ENCODE results near the gene TBC1D9B.

The TBC1D9B gene

GRCh38 chr5:179879003-179879689 is 28.6 kb downstream of the TBC1D9B start:
- no peaks in the 10 kb centered on the region for H3K79me2 ChIP-seq
- H3K4me3 ChIP-seq (ENCODE audit: low read depth, low read length): no peak overlapping the region
- H3K9ac ChIP-seq: no peak overlapping the region
- no peak overlapping the region for H3K4me2 ChIP-seq (ENCODE audit: low read length)
- no peaks in the 10 kb centered on the region for H3K4me1 ChIP-seq
- H3K9me3 ChIP-seq (ENCODE audit: control insufficient read depth, low read length): peaks cover 4% of the 10 kb centered on the region
- no peak overlapping the region for H3K27ac ChIP-seq
- no peak overlapping the region for H2AFZ ChIP-seq
- H3K27me3 ChIP-seq (ENCODE audit: control insufficient read depth, insufficient read depth, low read length): no peaks in the 10 kb centered on the region
- no peaks in the 10 kb centered on the region for H3K36me3 ChIP-seq (ENCODE audit: control insufficient read depth, insufficient read depth, low read length)
- no peak for TF ChIP-seq CTCF (IDR thresholded peaks at IDR 0.05)

- Histone ChIP-seq H3K4me2 (ENCODE audit: low read length) (no peak overlapping the region), H3K4me3 (ENCODE audit: low read depth, low read length) (no peak overlapping the region), H3K79me2 (no peaks in the 10 kb centered on the region), H3K27me3 (ENCODE audit: control insufficient read depth, insufficient read depth, low read length) (no peaks in the 10 kb centered on the region), H3K9ac (no peak overlapping the region), H3K9me3 (ENCODE audit: control insufficient read depth, low read length) (peaks cover 4% of the 10 kb centered on the region), H3K36me3 (ENCODE audit: control insufficient read depth, insufficient read depth, low read length) (no peaks in the 10 kb centered on the region), H3K27ac (no peak overlapping the region), H2AFZ (no peak overlapping the region), H3K4me1 (no peaks in the 10 kb centered on the region)
- no peak for TF ChIP-seq CTCF (IDR thresholded peaks at IDR 0.05)
Observed at GRCh38 chr5:179878222-179879002, 29.3 kb downstream of the TBC1D9B start.

GRCh38 chr5:179876610-179876952 is 31.1 kb downstream of the TBC1D9B start:
- H3K4me1 ChIP-seq: no peaks in the 10 kb centered on the region
- H3K27me3 ChIP-seq (ENCODE audit: control insufficient read depth, insufficient read depth, low read length): no peaks in the 10 kb centered on the region
- TF ChIP-seq CTCF (IDR thresholded peaks at IDR 0.05): no peak
- H3K4me2 ChIP-seq (ENCODE audit: low read length): no peak overlapping the region
- H3K27ac ChIP-seq: no peak overlapping the region
- no peak overlapping the region for H3K9ac ChIP-seq
- no peaks in the 10 kb centered on the region for H3K9me3 ChIP-seq (ENCODE audit: control insufficient read depth, low read length)
- H3K4me3 ChIP-seq (ENCODE audit: low read depth, low read length): no peak overlapping the region
- H2AFZ ChIP-seq: no peak overlapping the region
- H3K79me2 ChIP-seq: no peaks in the 10 kb centered on the region
- no peaks in the 10 kb centered on the region for H3K36me3 ChIP-seq (ENCODE audit: control insufficient read depth, insufficient read depth, low read length)

- no peak overlapping the region for H3K4me2 ChIP-seq (ENCODE audit: low read length)
- H3K79me2 ChIP-seq: no peaks in the 10 kb centered on the region
- no peak overlapping the region for H3K27ac ChIP-seq
- H3K9ac ChIP-seq: no peak overlapping the region
- no peak overlapping the region for H2AFZ ChIP-seq
- H3K27me3 ChIP-seq (ENCODE audit: control insufficient read depth, insufficient read depth, low read length): no peaks in the 10 kb centered on the region
- no peaks in the 10 kb centered on the region for H3K4me1 ChIP-seq
- no peak for TF ChIP-seq CTCF (IDR thresholded peaks at IDR 0.05)
- H3K4me3 ChIP-seq (ENCODE audit: low read depth, low read length): no peak overlapping the region
- H3K9me3 ChIP-seq (ENCODE audit: control insufficient read depth, low read length): no peaks in the 10 kb centered on the region
- no peaks in the 10 kb centered on the region for H3K36me3 ChIP-seq (ENCODE audit: control insufficient read depth, insufficient read depth, low read length)
Observed at GRCh38 chr5:179875741-179876609, 31.7 kb downstream of the TBC1D9B start.
